Effector memory CD4-positive, alpha-beta T cell (primary cell): ENCODE results near the gene ZNRD2.

Experiments
- DNase-seq, 3 donors: peaks; one replicate each; pipeline ENCODE4 v3.0.0-alpha.2; 2020
- H3K27ac ChIP-seq: 2 replicates; pipeline ENCODE4 v1.7.0; 2013; ENCODE audit warnings: mild to moderate bottlenecking, low read length, moderate library complexity; ENCODE audit not compliant: insufficient read depth, poor library complexity, severe bottlenecking
- H3K27me3 ChIP-seq: replicated peaks from 2 replicates; pipeline ENCODE4 v1.7.0; 2013; ENCODE audit warnings: mild to moderate bottlenecking, low read length; ENCODE audit not compliant: insufficient read depth, control insufficient read depth, poor library complexity, severe bottlenecking
- H3K36me3 ChIP-seq: 2 replicates; pipeline ENCODE4 v1.7.0; 2013; ENCODE audit warnings: mild to moderate bottlenecking, low read length, moderate library complexity; ENCODE audit not compliant: control insufficient read depth, insufficient read depth
- H3K4me1 ChIP-seq: 2 replicates; pipeline ENCODE4 v1.7.0; 2013; ENCODE audit warnings: low read length, mild to moderate bottlenecking; ENCODE audit not compliant: control insufficient read depth, insufficient read depth, poor library complexity, severe bottlenecking
- H3K4me3 ChIP-seq: 2 replicates; pipeline ENCODE4 v1.7.0; 2013; ENCODE audit warnings: low read length, low read depth, mild to moderate bottlenecking; ENCODE audit not compliant: insufficient read depth, poor library complexity, severe bottlenecking
- H3K9me3 ChIP-seq: 2 replicates; pipeline ENCODE4 v1.7.0; 2013; ENCODE audit warnings: mild to moderate bottlenecking, low read length, moderate library complexity; ENCODE audit not compliant: control insufficient read depth

The ZNRD2 gene

GRCh38 chr11:65588199-65589054 lies 18.1 kb downstream of the ZNRD2 start:
- Histone ChIP-seq H3K4me3 (no peak overlapping the region), H3K27me3 (no peaks in the 10 kb centered on the region), H3K27ac (peak overlapping the region; percentile 16), H3K9me3 (no peaks in the 10 kb centered on the region), H3K36me3 (peaks cover 47% of the 10 kb centered on the region), H3K4me1 (peaks cover 16% of the 10 kb centered on the region)
- peak; percentile 61 to 69 (median 67) for DNase-seq

GRCh38 chr11:65589444-65590239 lies 19.4 kb downstream of the ZNRD2 start:
- DNase-seq, result no peak
- H3K27ac ChIP-seq, result peak overlapping the region; percentile 45
- no peaks in the 10 kb centered on the region for H3K9me3 ChIP-seq
- H3K4me3 ChIP-seq, result no peak overlapping the region
- H3K27me3 ChIP-seq, result no peaks in the 10 kb centered on the region
- H3K4me1 ChIP-seq, result peaks cover 19% of the 10 kb centered on the region
- H3K36me3 ChIP-seq, result peaks cover 42% of the 10 kb centered on the region

- DNase-seq, result no peak
- H3K36me3 ChIP-seq, result peaks cover 42% of the 10 kb centered on the region
- no peaks in the 10 kb centered on the region for H3K27me3 ChIP-seq
- H3K27ac ChIP-seq, result no peak overlapping the region
- peaks cover 24% of the 10 kb centered on the region for H3K4me1 ChIP-seq
- no peak overlapping the region for H3K4me3 ChIP-seq
- H3K9me3 ChIP-seq, result no peaks in the 10 kb centered on the region
Measured at GRCh38 chr11:65590240-65590738, 20.0 kb downstream of the ZNRD2 start.

- Histone ChIP-seq H3K27me3 (no peaks in the 10 kb centered on the region), H3K4me1 (peaks cover 32% of the 10 kb centered on the region), H3K9me3 (no peaks in the 10 kb centered on the region), H3K36me3 (peaks cover 28% of the 10 kb centered on the region), H3K4me3 (no peak overlapping the region), H3K27ac (no peak overlapping the region)
- no peak for DNase-seq
Measured at GRCh38 chr11:65591939-65592857, 21.9 kb downstream of the ZNRD2 start.

- H3K4me3 ChIP-seq, result no peak overlapping the region
- no peak for DNase-seq
- peaks cover 25% of the 10 kb centered on the region for H3K4me1 ChIP-seq
- H3K27me3 ChIP-seq, result no peaks in the 10 kb centered on the region
- peaks cover 34% of the 10 kb centered on the region for H3K36me3 ChIP-seq
- H3K9me3 ChIP-seq, result no peaks in the 10 kb centered on the region
- no peak overlapping the region for H3K27ac ChIP-seq
Measured at GRCh38 chr11:65592858-65593517, 22.7 kb downstream of the ZNRD2 start.

GRCh38 chr11:65593518-65594414 lies 23.5 kb downstream of the ZNRD2 start:
- Histone ChIP-seq H3K4me3 (no peak overlapping the region), H3K27me3 (no peaks in the 10 kb centered on the region), H3K9me3 (no peaks in the 10 kb centered on the region), H3K27ac (no peak overlapping the region), H3K36me3 (peaks cover 42% of the 10 kb centered on the region), H3K4me1 (peaks cover 17% of the 10 kb centered on the region)
- no peak for DNase-seq

GRCh38 chr11:65595131-65595530 lies 24.9 kb downstream of the ZNRD2 start:
- Histone ChIP-seq H3K36me3 (peaks cover 42% of the 10 kb centered on the region), H3K9me3 (no peaks in the 10 kb centered on the region), H3K4me1 (peaks cover 16% of the 10 kb centered on the region), H3K4me3 (no peak overlapping the region), H3K27ac (peak overlapping the region; percentile 22), H3K27me3 (no peaks in the 10 kb centered on the region)
- no peak for DNase-seq

- H3K27me3 ChIP-seq, result no peaks in the 10 kb centered on the region
- no peaks in the 10 kb centered on the region for H3K9me3 ChIP-seq
- H3K27ac ChIP-seq, result peak within 1 kb of the TSS; percentile 22
- DNase-seq, result no peak
- H3K4me1 ChIP-seq, result peaks cover 16% of the 10 kb centered on the region
- no peak within 1 kb of the TSS for H3K4me3 ChIP-seq
- peaks cover 38% of the 10 kb centered on the region for H3K36me3 ChIP-seq
Measured at GRCh38 chr11:65595543-65596281, 25.4 kb downstream of the ZNRD2 start, which contains the start of gene KCNK7. TSS of gene KCNK7 (minus strand) at chr11:65595800. CDS start at chr11:65595772, 28 bp downstream.
